ENCODE measurements around the gene NRXN3.

NRXN3 gene

GRCh38 chr14:78581229-78581628, 411.1 kb downstream of the NRXN3 start:
- Histone ChIP-seq H3K36me3 (ENCODE audit: low read depth) (no peaks in the 10 kb centered on the region), H3K4me3 (ENCODE audit: severe bottlenecking) (no peak overlapping the region), H3K27ac (ENCODE audit: poor library complexity, severe bottlenecking) (no peak overlapping the region), H3K27me3 (ENCODE audit: insufficient read depth, poor library complexity, severe bottlenecking) (no peaks in the 10 kb centered on the region), H3K9me3 (ENCODE audit: severe bottlenecking) (no peaks in the 10 kb centered on the region), H3K4me1 (ENCODE audit: insufficient read depth, poor library complexity, severe bottlenecking) (no peaks in the 10 kb centered on the region)
- no peak for DNase-seq (ENCODE audit: low spot score)
- ATAC-seq (ENCODE audit: low read depth) = no peak
- no peak for TF ChIP-seq CTCF (IDR thresholded peaks at IDR 0.05; ENCODE audit: poor library complexity, severe bottlenecking)

- Histone ChIP-seq H3K36me3 (ENCODE audit: low read depth) (no peaks in the 10 kb centered on the region), H3K27me3 (ENCODE audit: insufficient read depth, poor library complexity, severe bottlenecking) (peaks cover 4% of the 10 kb centered on the region), H3K4me3 (ENCODE audit: severe bottlenecking) (no peak overlapping the region), H3K9me3 (ENCODE audit: severe bottlenecking) (no peaks in the 10 kb centered on the region), H3K27ac (ENCODE audit: poor library complexity, severe bottlenecking) (no peak overlapping the region), H3K4me1 (ENCODE audit: insufficient read depth, poor library complexity, severe bottlenecking) (no peaks in the 10 kb centered on the region)
- TF ChIP-seq CTCF (IDR thresholded peaks at IDR 0.05; ENCODE audit: poor library complexity, severe bottlenecking) = no peak
- DNase-seq (ENCODE audit: low spot score) (no peak), ATAC-seq (ENCODE audit: low read depth) (no peak)
Measured at GRCh38 chr14:78586681-78587080, 416.5 kb downstream of the NRXN3 start.

GRCh38 chr14:78588906-78589305, 418.7 kb downstream of the NRXN3 start:
- H3K4me1 ChIP-seq (ENCODE audit: insufficient read depth, poor library complexity, severe bottlenecking) = no peaks in the 10 kb centered on the region
- no peak overlapping the region for H3K4me3 ChIP-seq (ENCODE audit: severe bottlenecking)
- H3K27me3 ChIP-seq (ENCODE audit: insufficient read depth, poor library complexity, severe bottlenecking) = peaks cover 4% of the 10 kb centered on the region
- no peak for DNase-seq (ENCODE audit: low spot score)
- no peak for TF ChIP-seq CTCF (IDR thresholded peaks at IDR 0.05; ENCODE audit: poor library complexity, severe bottlenecking)
- ATAC-seq (ENCODE audit: low read depth) = no peak
- H3K36me3 ChIP-seq (ENCODE audit: low read depth) = no peaks in the 10 kb centered on the region
- H3K9me3 ChIP-seq (ENCODE audit: severe bottlenecking) = no peaks in the 10 kb centered on the region
- no peak overlapping the region for H3K27ac ChIP-seq (ENCODE audit: poor library complexity, severe bottlenecking)

GRCh38 chr14:78592616-78593219, 422.5 kb downstream of the NRXN3 start:
- Histone ChIP-seq H3K27ac (ENCODE audit: poor library complexity, severe bottlenecking) (no peak overlapping the region), H3K4me1 (ENCODE audit: insufficient read depth, poor library complexity, severe bottlenecking) (no peaks in the 10 kb centered on the region), H3K9me3 (ENCODE audit: severe bottlenecking) (no peaks in the 10 kb centered on the region), H3K36me3 (ENCODE audit: low read depth) (no peaks in the 10 kb centered on the region), H3K27me3 (ENCODE audit: insufficient read depth, poor library complexity, severe bottlenecking) (peaks cover 2% of the 10 kb centered on the region), H3K4me3 (ENCODE audit: severe bottlenecking) (no peak overlapping the region)
- DNase-seq (ENCODE audit: low spot score) = no peak
- ATAC-seq (ENCODE audit: low read depth) = no peak
- TF ChIP-seq CTCF (IDR thresholded peaks at IDR 0.05; ENCODE audit: poor library complexity, severe bottlenecking) = no peak

- Histone ChIP-seq H3K27me3 (ENCODE audit: insufficient read depth, poor library complexity, severe bottlenecking) (no peaks in the 10 kb centered on the region), H3K4me1 (ENCODE audit: insufficient read depth, poor library complexity, severe bottlenecking) (no peaks in the 10 kb centered on the region)
- DNase-seq (ENCODE audit: low spot score) = no peak
Measured at GRCh38 chr14:78593949-78594348, 423.8 kb downstream of the NRXN3 start.

More at GRCh38 chr14:78593949-78594348, 423.8 kb downstream of the NRXN3 start:
- H3K4me3 ChIP-seq (ENCODE audit: severe bottlenecking) = no peak overlapping the region
- no peak for ATAC-seq (ENCODE audit: low read depth)
- no peaks in the 10 kb centered on the region for H3K9me3 ChIP-seq (ENCODE audit: severe bottlenecking)
- H3K27ac ChIP-seq (ENCODE audit: poor library complexity, severe bottlenecking) = no peak overlapping the region
- TF ChIP-seq CTCF (IDR thresholded peaks at IDR 0.05; ENCODE audit: poor library complexity, severe bottlenecking) = no peak
- no peaks in the 10 kb centered on the region for H3K36me3 ChIP-seq (ENCODE audit: low read depth)

Data from RWPE2 (cell line).